BLaER1 (cell line): Measurements from ENCODE around the gene ATF4.
A peak's percentile ranks its signal among the peaks of the same experiment; 100 is the strongest.

ENCODE experiments used
- H3K27ac ChIP-seq: shearing (Covaris generic); formaldehyde crosslinking; 2 replicates; pipeline ENCODE4 v1.8.1; 2022
- H3K27me3 ChIP-seq: shearing (Covaris generic); formaldehyde crosslinking; 2 replicates; pipeline ENCODE4 v1.8.1; 2022
- H3K36me3 ChIP-seq: shearing (Covaris generic); formaldehyde crosslinking; 2 replicates; pipeline ENCODE4 v1.8.1; 2022
- H3K4me1 ChIP-seq: shearing (Covaris generic); formaldehyde crosslinking; 2 replicates; pipeline ENCODE4 v1.8.1; 2022
- H3K4me2 ChIP-seq: shearing (Covaris generic); formaldehyde crosslinking; 2 replicates; pipeline ENCODE4 v1.8.1; 2022
- H3K4me3 ChIP-seq: shearing (Covaris generic); formaldehyde crosslinking; 2 replicates; pipeline ENCODE4 v1.8.1; 2022
- H3K9ac ChIP-seq: shearing (Covaris generic); formaldehyde crosslinking; 2 replicates; pipeline ENCODE4 v1.8.1; 2022
- H3K9me3 ChIP-seq: shearing (Covaris generic); formaldehyde crosslinking; 2 replicates; pipeline ENCODE4 v1.8.1; 2022
- H4K20me1 ChIP-seq: shearing (Covaris generic); formaldehyde crosslinking; 2 replicates; pipeline ENCODE4 v1.8.1; 2022
- Cebpa-rat ChIP-seq: shearing (Covaris generic); IDR thresholded peaks from 2 replicates; pipeline ENCODE4 v1.8.1; 2022

The ATF4 gene

DNA sequence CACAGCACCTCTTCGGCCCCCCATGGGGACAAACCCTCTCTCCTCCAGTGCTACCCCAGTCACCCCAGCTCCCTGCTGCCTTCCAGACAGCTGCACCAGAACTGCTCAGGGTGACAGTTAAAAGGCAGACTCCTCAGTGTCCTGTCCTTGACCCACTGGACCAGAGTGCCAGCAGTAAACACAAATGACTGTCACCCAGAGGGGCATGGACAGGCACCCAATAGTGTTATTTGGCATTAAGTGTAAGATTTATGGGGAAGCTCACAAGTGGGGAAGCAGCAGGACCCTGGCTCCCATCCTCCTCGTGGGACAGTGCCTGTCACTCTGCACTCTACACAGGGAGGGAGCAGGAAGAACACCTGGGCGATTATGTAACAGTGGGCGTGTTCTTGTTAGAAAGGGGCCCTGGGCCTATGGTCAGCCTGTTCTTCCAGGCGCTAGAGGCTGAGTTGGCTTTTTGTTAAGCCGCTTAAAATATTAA lies 7.2 kb downstream of the ATF4 start:
- TF ChIP-seq Cebpa-rat: no peak; the same call in 1 of the 2 replicates
- peak overlapping the region; percentile 90 for H3K27ac ChIP-seq
- no peaks in the 10 kb centered on the region for H3K9me3 ChIP-seq
- H3K9ac ChIP-seq: peak overlapping the region; percentile 81
- H3K27me3 ChIP-seq: no peaks in the 10 kb centered on the region
- peaks cover 94% of the 10 kb centered on the region for H3K4me1 ChIP-seq
- H3K4me2 ChIP-seq: peak overlapping the region; percentile 100
- H4K20me1 ChIP-seq: peaks cover 92% of the 10 kb centered on the region
- H3K4me3 ChIP-seq: peak overlapping the region; percentile 66; the same call in 1 of the 2 replicates
- H3K36me3 ChIP-seq: peaks cover 56% of the 10 kb centered on the region

DNA sequence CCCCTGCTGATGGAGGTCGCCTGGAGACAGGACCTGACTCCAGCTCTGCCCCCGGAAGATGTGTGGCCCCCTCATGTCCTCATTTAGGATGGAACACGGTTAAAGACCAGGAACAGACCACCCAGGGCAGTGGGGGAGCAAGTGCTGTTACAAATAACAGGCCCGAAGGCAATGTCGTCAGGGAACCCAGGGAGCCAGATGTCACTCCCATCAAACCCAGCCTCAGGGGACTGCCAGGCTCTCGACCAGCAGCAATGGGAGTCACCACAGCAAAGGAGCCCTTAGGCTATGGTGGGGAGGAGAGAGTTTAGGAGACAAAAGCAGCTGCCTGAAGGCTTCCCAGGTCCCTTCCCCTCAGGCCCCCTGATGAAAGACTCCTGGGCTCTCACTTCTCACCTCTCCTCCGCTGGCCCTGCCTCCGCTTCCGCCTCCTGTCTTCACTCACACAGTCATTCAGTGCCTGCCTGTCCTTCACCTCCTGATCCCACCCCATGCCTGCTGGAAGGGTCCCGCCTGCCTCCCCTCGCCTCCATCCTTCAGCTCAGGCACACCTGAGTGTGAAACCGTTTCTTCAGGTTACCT lies 7.8 kb downstream of the ATF4 start:
- H3K9me3 ChIP-seq: no peaks in the 10 kb centered on the region
- H3K36me3 ChIP-seq: peaks cover 49% of the 10 kb centered on the region
- peak overlapping the region; percentile 90 for H3K27ac ChIP-seq
- no peaks in the 10 kb centered on the region for H3K27me3 ChIP-seq
- peak overlapping the region; percentile 100 for H3K4me2 ChIP-seq
- H4K20me1 ChIP-seq: peaks cover 86% of the 10 kb centered on the region
- H3K4me1 ChIP-seq: peaks cover 91% of the 10 kb centered on the region
- TF ChIP-seq Cebpa-rat: no peak
- peak overlapping the region; percentile 81 for H3K9ac ChIP-seq
- peak overlapping the region; percentile 66 for H3K4me3 ChIP-seq

DNA sequence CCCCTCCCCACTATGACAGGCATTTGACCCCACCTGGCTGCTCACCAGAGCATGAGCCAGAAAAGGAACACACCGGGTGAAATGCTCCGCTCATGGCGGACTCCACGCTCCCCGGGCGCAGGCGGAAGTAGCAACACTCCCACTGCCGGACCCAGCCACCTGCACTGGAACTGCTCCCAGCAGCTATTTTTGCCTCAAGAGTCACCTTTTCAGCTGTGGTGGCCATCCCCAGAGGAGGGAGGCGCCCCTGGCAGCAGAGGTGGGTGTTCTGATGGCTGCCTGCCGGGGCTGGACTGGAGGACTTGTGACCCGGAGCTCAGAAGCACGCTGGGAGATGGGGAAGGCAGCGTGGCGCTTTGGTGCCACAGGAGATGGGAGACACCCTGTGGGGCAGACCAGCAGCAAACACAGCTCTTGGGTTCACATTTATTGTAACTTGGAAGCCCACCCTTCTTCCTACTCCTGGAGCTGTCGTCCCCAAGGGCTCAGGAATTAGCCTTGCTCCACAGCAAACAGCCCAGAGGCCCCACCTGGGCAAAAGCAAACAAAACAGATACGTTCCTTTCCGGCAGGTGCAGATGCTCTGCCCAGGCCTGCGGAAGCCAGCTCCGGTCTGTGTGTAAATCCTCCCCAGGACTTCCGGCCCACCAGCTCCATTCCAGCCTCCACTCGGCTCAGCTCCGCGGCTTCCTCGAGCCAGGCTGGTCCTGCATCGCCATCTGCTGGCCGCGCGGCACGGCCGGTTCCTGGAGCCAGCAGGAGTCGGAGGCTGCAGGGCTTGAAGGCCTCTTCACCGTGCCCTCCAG lies 8.5 kb downstream of the ATF4 start:
- Histone ChIP-seq H4K20me1 (peaks cover 78% of the 10 kb centered on the region), H3K36me3 (peaks cover 42% of the 10 kb centered on the region), H3K4me3 (peak overlapping the region; percentile 66), H3K9ac (peak overlapping the region; percentile 81), H3K27ac (peak overlapping the region; percentile 90), H3K4me1 (peaks cover 91% of the 10 kb centered on the region), H3K27me3 (no peaks in the 10 kb centered on the region), H3K9me3 (no peaks in the 10 kb centered on the region), H3K4me2 (peak overlapping the region; percentile 100)
- no peak for TF ChIP-seq Cebpa-rat

DNA sequence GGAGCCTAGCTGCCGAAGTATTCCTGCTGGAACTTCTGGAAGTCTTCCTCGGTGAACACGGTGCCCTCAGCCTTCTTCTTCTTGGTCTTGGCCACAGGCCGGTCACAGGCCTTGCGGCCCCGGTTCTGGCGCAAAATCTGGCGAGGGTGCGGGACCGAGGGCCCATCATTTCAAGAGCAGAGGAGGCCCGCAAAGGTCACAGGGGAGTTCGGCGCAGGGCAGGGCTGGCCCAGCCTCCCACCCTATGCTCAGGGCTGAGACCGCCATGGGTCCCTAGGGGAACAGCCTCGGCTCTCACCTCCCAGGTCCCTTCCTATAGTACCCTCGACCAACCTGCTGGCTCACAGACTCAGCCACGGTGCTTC lies 9.1 kb downstream of the ATF4 start:
- Histone ChIP-seq H3K9ac (peak overlapping the region; percentile 81), H4K20me1 (peaks cover 73% of the 10 kb centered on the region), H3K9me3 (no peaks in the 10 kb centered on the region), H3K4me3 (peak overlapping the region; percentile 66), H3K27me3 (no peaks in the 10 kb centered on the region), H3K4me2 (peak overlapping the region; percentile 100), H3K36me3 (peaks cover 36% of the 10 kb centered on the region), H3K4me1 (peaks cover 91% of the 10 kb centered on the region), H3K27ac (peak overlapping the region; percentile 75)
- no peak for TF ChIP-seq Cebpa-rat

DNA sequence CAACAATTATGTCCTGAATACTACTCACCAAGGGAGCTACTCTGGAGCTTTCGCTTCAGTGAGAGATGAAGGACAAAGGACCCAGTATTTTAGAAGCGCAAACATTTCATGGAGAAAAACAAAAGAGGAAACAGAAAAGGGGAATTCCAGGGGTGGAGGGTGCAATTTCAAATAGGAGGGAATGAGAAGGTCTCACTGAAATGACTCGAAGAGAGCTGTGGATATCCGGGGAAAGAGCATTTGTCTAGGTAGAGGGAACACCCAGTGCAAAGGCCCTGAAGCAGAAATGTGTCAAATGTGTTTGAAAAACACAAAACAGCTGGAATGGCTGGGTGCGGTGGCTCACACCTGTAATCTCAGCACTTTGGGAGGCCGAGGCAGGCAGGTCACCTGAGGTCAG lies 9.8 kb downstream of the ATF4 start:
- Histone ChIP-seq H3K27ac (peak overlapping the region; percentile 75), H3K27me3 (no peaks in the 10 kb centered on the region), H3K9me3 (no peaks in the 10 kb centered on the region), H3K4me3 (peak overlapping the region; percentile 66; the same call in 1 of the 2 replicates), H4K20me1 (peaks cover 66% of the 10 kb centered on the region), H3K4me2 (peak overlapping the region; percentile 100), H3K4me1 (peaks cover 91% of the 10 kb centered on the region), H3K36me3 (peaks cover 30% of the 10 kb centered on the region), H3K9ac (peak overlapping the region; percentile 81; the same call in 1 of the 2 replicates)
- no peak for TF ChIP-seq Cebpa-rat

DNA sequence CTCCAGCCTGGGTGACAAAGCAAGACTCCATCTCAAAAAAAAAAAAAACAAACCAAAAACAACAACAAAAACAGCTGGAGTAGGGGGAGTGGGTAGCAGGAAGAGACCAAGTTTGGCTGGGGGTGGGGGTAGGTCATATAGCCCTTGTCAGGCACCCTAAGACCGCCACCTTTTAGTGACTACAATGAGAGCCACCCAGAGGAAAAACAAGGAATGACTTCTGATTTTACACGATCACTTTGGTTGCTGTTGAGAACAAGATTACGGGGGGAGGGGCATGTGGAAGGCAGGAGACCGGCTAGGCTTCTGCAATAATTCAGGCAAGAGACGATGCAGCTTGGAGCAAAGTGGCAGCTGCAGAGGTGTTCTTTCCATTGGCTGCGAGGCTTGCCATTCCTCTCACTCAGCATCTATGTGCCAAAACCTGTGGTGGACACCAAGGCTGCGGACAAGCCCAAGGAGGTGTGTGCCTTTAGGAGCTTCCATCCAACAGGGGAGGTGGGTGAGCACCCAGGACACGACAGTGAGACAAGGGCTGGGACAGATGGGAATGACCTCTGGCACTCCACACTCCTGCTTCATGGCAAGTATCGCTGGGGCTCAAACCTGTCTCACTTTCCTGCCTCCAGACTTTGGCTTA lies 10.4 kb downstream of the ATF4 start:
- peaks cover 24% of the 10 kb centered on the region for H3K36me3 ChIP-seq
- peak overlapping the region; percentile 90 for H3K4me3 ChIP-seq
- no peak for TF ChIP-seq Cebpa-rat
- H4K20me1 ChIP-seq: peaks cover 59% of the 10 kb centered on the region
- H3K27me3 ChIP-seq: no peaks in the 10 kb centered on the region
- H3K9ac ChIP-seq: peak overlapping the region; percentile 97
- peaks cover 91% of the 10 kb centered on the region for H3K4me1 ChIP-seq
- peak overlapping the region; percentile 100 for H3K4me2 ChIP-seq
- H3K9me3 ChIP-seq: no peaks in the 10 kb centered on the region
- H3K27ac ChIP-seq: no peak overlapping the region; the same call in none of the 2 replicates

DNA sequence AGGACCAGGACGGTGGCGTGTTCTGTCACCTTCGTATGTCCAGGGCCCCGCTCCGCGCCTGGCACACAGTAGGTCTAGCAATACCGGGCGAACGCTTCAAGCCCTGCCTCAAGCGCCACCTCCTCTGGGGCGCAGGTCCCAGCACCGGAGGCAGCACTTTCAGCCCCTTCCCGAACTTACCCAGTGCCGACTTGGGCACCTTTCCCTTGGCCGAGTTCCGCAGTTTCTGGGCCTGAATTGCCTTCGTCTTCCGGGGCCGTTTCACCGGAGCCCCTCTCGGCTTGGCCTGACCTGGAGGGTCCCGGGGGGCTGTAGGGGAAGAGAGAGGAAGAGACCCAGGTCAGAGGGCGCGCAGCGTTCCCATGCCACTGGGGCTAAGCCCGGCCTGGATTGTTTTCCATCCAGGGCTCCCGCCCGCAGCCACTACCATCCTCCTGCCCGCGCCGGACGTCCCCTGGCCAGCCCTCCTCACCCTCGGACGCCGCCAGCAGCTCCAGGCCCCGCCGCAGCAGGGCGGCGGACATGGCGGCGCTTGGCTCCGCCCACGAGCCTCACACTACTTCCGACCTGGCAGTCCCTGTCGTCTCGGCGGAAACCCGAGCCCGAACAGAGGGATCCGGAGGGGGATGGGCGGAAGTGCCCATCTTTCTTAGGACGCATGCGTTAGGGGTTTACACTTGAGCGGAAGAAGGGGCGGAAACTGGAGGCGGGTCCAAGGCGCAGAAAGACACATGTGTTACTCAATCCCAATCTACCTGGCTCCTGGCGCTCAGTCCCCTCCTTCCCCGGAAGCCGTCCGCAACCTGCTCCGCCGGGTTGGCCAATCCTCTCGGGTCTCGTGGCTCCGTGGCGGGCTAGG lies 12.1 kb downstream of the ATF4 start, which contains the start of gene RPS19BP1:
RPS19BP1 (minus strand) TSS at position 534 of the 859 bp plus-strand sequence; CDS start at position 524, 10 bp downstream.
- Histone ChIP-seq H3K9ac (peak within 1 kb of the TSS; percentile 97), H3K4me2 (peak within 1 kb of the TSS; percentile 100), H3K4me1 (peaks cover 79% of the 10 kb centered on the region), H3K9me3 (no peaks in the 10 kb centered on the region), H3K27me3 (no peaks in the 10 kb centered on the region), H4K20me1 (peaks cover 43% of the 10 kb centered on the region), H3K27ac (peak within 1 kb of the TSS; percentile 97), H3K36me3 (peaks cover 24% of the 10 kb centered on the region), H3K4me3 (peak within 1 kb of the TSS; percentile 90)
- peak; percentile 88 for TF ChIP-seq Cebpa-rat

DNA sequence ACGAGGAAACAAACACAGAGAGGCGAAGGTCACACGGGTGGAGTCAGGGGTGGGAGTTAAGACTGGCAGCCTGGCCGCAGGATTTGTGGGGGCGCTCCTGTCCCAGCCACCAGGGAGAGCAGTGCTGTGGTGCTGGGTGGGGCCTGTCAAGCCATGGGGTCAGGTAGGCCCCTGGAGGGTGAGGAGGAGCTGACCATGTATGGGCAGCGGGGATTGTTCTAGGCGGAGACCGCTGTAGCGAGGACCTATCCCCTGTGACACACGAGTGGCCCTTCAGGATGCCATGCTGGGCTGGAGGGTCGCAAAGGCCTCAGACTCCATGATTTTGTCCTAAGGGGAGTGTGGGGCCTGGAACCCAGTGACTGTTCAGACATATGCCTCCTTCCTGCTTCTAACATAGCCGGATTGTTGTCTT lies 13.7 kb downstream of the ATF4 start:
- peaks cover 68% of the 10 kb centered on the region for H3K4me1 ChIP-seq
- H3K4me2 ChIP-seq: peak overlapping the region; percentile 82; the same call in 1 of the 2 replicates
- no peaks in the 10 kb centered on the region for H3K27me3 ChIP-seq
- H3K27ac ChIP-seq: peak overlapping the region; percentile 12; the same call in 1 of the 2 replicates
- peaks cover 18% of the 10 kb centered on the region for H3K36me3 ChIP-seq
- H3K4me3 ChIP-seq: no peak overlapping the region
- no peaks in the 10 kb centered on the region for H3K9me3 ChIP-seq
- H3K9ac ChIP-seq: no peak overlapping the region
- TF ChIP-seq Cebpa-rat: no peak
- peaks cover 26% of the 10 kb centered on the region for H4K20me1 ChIP-seq
